Adipocyte (in vitro differentiated cells): ENCODE results near the gene CRHR2.
"Not testable (repeated sequence)": the region's sequence is repeated elsewhere in the genome, so short reads cannot be mapped to it uniquely, and the experiment has no call there.

Source experiments
- DNase-seq: peaks from one replicate; pipeline ENCODE4 v3.0.0-alpha.2; 2015; ENCODE audit warnings: low read depth
- H3K27me3 ChIP-seq: replicated peaks from 2 replicates; pipeline ENCODE4 v1.7.0; 2013; ENCODE audit warnings: mild to moderate bottlenecking, low read length, moderate library complexity; ENCODE audit not compliant: control insufficient read depth, insufficient read depth
- H3K36me3 ChIP-seq: 2 replicates; pipeline ENCODE4 v1.7.0; 2013; ENCODE audit warnings: low read length, mild to moderate bottlenecking, moderate library complexity; ENCODE audit not compliant: control insufficient read depth, insufficient read depth, severe bottlenecking
- H3K4me1 ChIP-seq: 2 replicates; pipeline ENCODE4 v1.7.0; 2013; ENCODE audit warnings: mild to moderate bottlenecking, low read length, moderate library complexity; ENCODE audit not compliant: control insufficient read depth, insufficient read depth
- H3K4me3 ChIP-seq: 2 replicates; pipeline ENCODE4 v1.7.0; 2013; ENCODE audit warnings: mild to moderate bottlenecking, low read length, moderate library complexity
- H3K9ac ChIP-seq: 2 replicates; pipeline ENCODE4 v1.7.0; 2013; ENCODE audit warnings: mild to moderate bottlenecking, low read length, moderate library complexity
- H3K9me3 ChIP-seq: 2 replicates; pipeline ENCODE4 v1.7.0; 2013; ENCODE audit warnings: mild to moderate bottlenecking, low read length, moderate library complexity; ENCODE audit not compliant: control insufficient read depth

The CRHR2 gene

GRCh38 chr7:30721211-30721610 is 39.0 kb upstream of the CRHR2 start:
- Histone ChIP-seq H3K9me3 (peaks cover 36% of the 10 kb centered on the region), H3K36me3 (no peaks in the 10 kb centered on the region), H3K4me1 (no peaks in the 10 kb centered on the region), H3K4me3 (no peak overlapping the region), H3K9ac (no peak overlapping the region), H3K27me3 (peaks cover 49% of the 10 kb centered on the region)
- DNase-seq, result no peak

GRCh38 chr7:30719434-30719833 is 37.2 kb upstream of the CRHR2 start:
- not testable (repeated sequence) for H3K36me3 ChIP-seq, H3K4me1 ChIP-seq, H3K9ac ChIP-seq, H3K4me3 ChIP-seq, DNase-seq
- Histone ChIP-seq H3K27me3 (peaks cover 35% of the 10 kb centered on the region), H3K9me3 (peaks cover 36% of the 10 kb centered on the region)

GRCh38 chr7:30717181-30717580 is 34.9 kb upstream of the CRHR2 start:
- H3K4me3 ChIP-seq, result no peak overlapping the region
- H3K9me3 ChIP-seq, result peaks cover 36% of the 10 kb centered on the region
- peaks cover 18% of the 10 kb centered on the region for H3K27me3 ChIP-seq
- H3K4me1 ChIP-seq, result no peaks in the 10 kb centered on the region
- no peak overlapping the region for H3K9ac ChIP-seq
- DNase-seq, result no peak
- no peaks in the 10 kb centered on the region for H3K36me3 ChIP-seq

GRCh38 chr7:30714129-30714528 is 31.9 kb upstream of the CRHR2 start:
- Histone ChIP-seq H3K4me3 (no peak overlapping the region), H3K36me3 (no peaks in the 10 kb centered on the region), H3K9me3 (peaks cover 13% of the 10 kb centered on the region), H3K4me1 (peaks cover 16% of the 10 kb centered on the region), H3K27me3 (no peaks in the 10 kb centered on the region), H3K9ac (no peak overlapping the region)
- no peak for DNase-seq

- no peaks in the 10 kb centered on the region for H3K27me3 ChIP-seq
- peaks cover 7% of the 10 kb centered on the region for H3K9me3 ChIP-seq
- no peaks in the 10 kb centered on the region for H3K36me3 ChIP-seq
- DNase-seq, result no peak
- peaks cover 23% of the 10 kb centered on the region for H3K4me1 ChIP-seq
- no peak overlapping the region for H3K4me3 ChIP-seq
- H3K9ac ChIP-seq, result no peak overlapping the region
These were observed 31.1 kb upstream of the CRHR2 start for GRCh38 chr7:30713392-30713791.

GRCh38 chr7:30710669-30711068 is 28.4 kb upstream of the CRHR2 start:
- Histone ChIP-seq H3K27me3 (peaks cover 7% of the 10 kb centered on the region), H3K9me3 (no peaks in the 10 kb centered on the region), H3K4me1 (peaks cover 36% of the 10 kb centered on the region), H3K9ac (no peak overlapping the region), H3K4me3 (no peak overlapping the region), H3K36me3 (no peaks in the 10 kb centered on the region)
- no peak for DNase-seq

- no peaks in the 10 kb centered on the region for H3K9me3 ChIP-seq
- H3K9ac ChIP-seq, result no peak overlapping the region
- H3K4me3 ChIP-seq, result peak overlapping the region; percentile 34
- peaks cover 36% of the 10 kb centered on the region for H3K4me1 ChIP-seq
- H3K36me3 ChIP-seq, result no peaks in the 10 kb centered on the region
- no peak for DNase-seq
- peaks cover 11% of the 10 kb centered on the region for H3K27me3 ChIP-seq
These were observed 27.3 kb upstream of the CRHR2 start for GRCh38 chr7:30709549-30709948.

- Histone ChIP-seq H3K9ac (no peak overlapping the region), H3K4me1 (peaks cover 36% of the 10 kb centered on the region)
These were observed 26.7 kb upstream of the CRHR2 start for GRCh38 chr7:30708983-30709382.

GRCh38 chr7:30708412-30708811 is 26.2 kb upstream of the CRHR2 start:
- Histone ChIP-seq H3K4me3 (no peak overlapping the region), H3K27me3 (peaks cover 15% of the 10 kb centered on the region), H3K9me3 (no peaks in the 10 kb centered on the region), H3K4me1 (peaks cover 36% of the 10 kb centered on the region), H3K36me3 (no peaks in the 10 kb centered on the region), H3K9ac (peak overlapping the region; percentile 1)
- DNase-seq, result no peak

More at GRCh38 chr7:30708983-30709382, 26.7 kb upstream of the CRHR2 start:
- peak overlapping the region; percentile 34 for H3K4me3 ChIP-seq
- H3K27me3 ChIP-seq, result peaks cover 15% of the 10 kb centered on the region
- DNase-seq, result peak; percentile 14
- no peaks in the 10 kb centered on the region for H3K36me3 ChIP-seq
- no peaks in the 10 kb centered on the region for H3K9me3 ChIP-seq

GRCh38 chr7:30707391-30708357 is 25.4 kb upstream of the CRHR2 start:
- Histone ChIP-seq H3K4me1 (peaks cover 36% of the 10 kb centered on the region), H3K36me3 (no peaks in the 10 kb centered on the region), H3K9ac (peak overlapping the region; percentile 1), H3K9me3 (no peaks in the 10 kb centered on the region), H3K4me3 (no peak overlapping the region), H3K27me3 (peaks cover 20% of the 10 kb centered on the region)
- no peak for DNase-seq

GRCh38 chr7:30706908-30707307 is 24.7 kb upstream of the CRHR2 start:
- no peak for DNase-seq
- Histone ChIP-seq H3K27me3 (peaks cover 23% of the 10 kb centered on the region), H3K36me3 (no peaks in the 10 kb centered on the region), H3K4me3 (no peak overlapping the region), H3K4me1 (peaks cover 36% of the 10 kb centered on the region), H3K9ac (no peak overlapping the region), H3K9me3 (no peaks in the 10 kb centered on the region)
